A549 (cell line): ENCODE results near the gene ADGRL2.

Experiments
- EP300 ChIP-seq, 2 experiments: fragments of >200 bp; sonication (Bioruptor Twin); formaldehyde crosslinking; IDR thresholded peaks; 2 replicates in 1 of 2; 3 replicates in 1 of 2; pipeline ENCODE4 v1.6.1; 2016 to 2017
- FOSL2 ChIP-seq, 2 experiments: fragments of 450-650 bp in 1 of 2; fragments of >200 bp in 1 of 2; sonication (Bioruptor Twin) in 1 of 2; formaldehyde crosslinking; IDR thresholded peaks; 2 replicates each; pipeline versions ENCODE4 v1.5.0 to v1.6.1; 2016 to 2020; ENCODE audit warnings: mild to moderate bottlenecking in 1 of 2, moderate library complexity in 1 of 2
- HDAC2 ChIP-seq: fragments of 200-600 bp; sonication (generic); IDR thresholded peaks from 2 replicates; pipeline ENCODE4 v1.6.1; 2016
- KDM1A ChIP-seq: fragments of 200-600 bp; sonication (generic); IDR thresholded peaks from 2 replicates; pipeline ENCODE4 v1.6.1; 2016; ENCODE audit warnings: low read depth, mild to moderate bottlenecking
- POLR2A ChIP-seq: IDR thresholded peaks from 2 replicates; pipeline ENCODE4 v1.6.1; 2012; ENCODE audit warnings: mild to moderate bottlenecking, low read length
- RFX5 ChIP-seq: fragments of 450-650 bp; IDR thresholded peaks from 2 replicates; pipeline ENCODE4 v1.7.1; 2014; ENCODE audit warnings: antibody characterized with exemption, mild to moderate bottlenecking, moderate library complexity
- TF ChIP-seq, protein P1 (sequence below): fragments of >200 bp; sonication (Bioruptor Twin); formaldehyde crosslinking; IDR thresholded peaks from 3 replicates; pipeline ENCODE4 v1.5.1; 2016
- TF ChIP-seq, protein P2 (sequence below): fragments of 150-350 bp; IDR thresholded peaks from 2 replicates; pipeline ENCODE4 v1.6.1; 2014; ENCODE audit warnings: low read depth, mild to moderate bottlenecking, low read length
- TF ChIP-seq, protein P3 (sequence below): IDR thresholded peaks from 2 replicates; pipeline ENCODE4 v1.6.1; 2012; ENCODE audit warnings: low read depth, borderline replicate concordance
- TF ChIP-seq, protein P4 (sequence below): IDR thresholded peaks from 2 replicates; pipeline ENCODE4 v1.6.1; 2012

DNA sequence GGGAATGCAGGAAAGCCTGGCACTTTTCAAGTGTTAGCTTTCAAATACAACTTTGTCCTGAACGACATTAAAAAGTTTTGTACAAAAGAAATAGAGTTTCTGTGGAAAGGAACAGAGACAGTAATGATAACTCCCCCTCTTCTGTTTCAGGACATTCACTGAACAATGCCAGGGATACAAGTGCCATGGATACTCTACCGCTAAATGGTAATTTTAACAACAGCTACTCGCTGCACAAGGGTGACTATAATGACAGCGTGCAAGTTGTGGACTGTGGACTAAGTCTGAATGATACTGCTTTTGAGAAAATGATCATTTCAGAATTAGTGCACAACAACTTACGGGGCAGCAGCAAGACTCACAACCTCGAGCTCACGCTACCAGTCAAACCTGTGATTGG, 189.5 kb downstream of the ADGRL2 start:
- no peak for TF ChIP-seq POLR2A
- TF ChIP-seq, protein P1, sequence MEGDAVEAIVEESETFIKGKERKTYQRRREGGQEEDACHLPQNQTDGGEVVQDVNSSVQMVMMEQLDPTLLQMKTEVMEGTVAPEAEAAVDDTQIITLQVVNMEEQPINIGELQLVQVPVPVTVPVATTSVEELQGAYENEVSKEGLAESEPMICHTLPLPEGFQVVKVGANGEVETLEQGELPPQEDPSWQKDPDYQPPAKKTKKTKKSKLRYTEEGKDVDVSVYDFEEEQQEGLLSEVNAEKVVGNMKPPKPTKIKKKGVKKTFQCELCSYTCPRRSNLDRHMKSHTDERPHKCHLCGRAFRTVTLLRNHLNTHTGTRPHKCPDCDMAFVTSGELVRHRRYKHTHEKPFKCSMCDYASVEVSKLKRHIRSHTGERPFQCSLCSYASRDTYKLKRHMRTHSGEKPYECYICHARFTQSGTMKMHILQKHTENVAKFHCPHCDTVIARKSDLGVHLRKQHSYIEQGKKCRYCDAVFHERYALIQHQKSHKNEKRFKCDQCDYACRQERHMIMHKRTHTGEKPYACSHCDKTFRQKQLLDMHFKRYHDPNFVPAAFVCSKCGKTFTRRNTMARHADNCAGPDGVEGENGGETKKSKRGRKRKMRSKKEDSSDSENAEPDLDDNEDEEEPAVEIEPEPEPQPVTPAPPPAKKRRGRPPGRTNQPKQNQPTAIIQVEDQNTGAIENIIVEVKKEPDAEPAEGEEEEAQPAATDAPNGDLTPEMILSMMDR: no peak
- TF ChIP-seq, protein P2, sequence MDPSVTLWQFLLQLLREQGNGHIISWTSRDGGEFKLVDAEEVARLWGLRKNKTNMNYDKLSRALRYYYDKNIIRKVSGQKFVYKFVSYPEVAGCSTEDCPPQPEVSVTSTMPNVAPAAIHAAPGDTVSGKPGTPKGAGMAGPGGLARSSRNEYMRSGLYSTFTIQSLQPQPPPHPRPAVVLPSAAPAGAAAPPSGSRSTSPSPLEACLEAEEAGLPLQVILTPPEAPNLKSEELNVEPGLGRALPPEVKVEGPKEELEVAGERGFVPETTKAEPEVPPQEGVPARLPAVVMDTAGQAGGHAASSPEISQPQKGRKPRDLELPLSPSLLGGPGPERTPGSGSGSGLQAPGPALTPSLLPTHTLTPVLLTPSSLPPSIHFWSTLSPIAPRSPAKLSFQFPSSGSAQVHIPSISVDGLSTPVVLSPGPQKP: no peak
- TF ChIP-seq HDAC2: no peak
- no peak for TF ChIP-seq KDM1A
- TF ChIP-seq EP300 (IDR thresholded peaks at IDR 0.05): no peak
- TF ChIP-seq, protein P3, sequence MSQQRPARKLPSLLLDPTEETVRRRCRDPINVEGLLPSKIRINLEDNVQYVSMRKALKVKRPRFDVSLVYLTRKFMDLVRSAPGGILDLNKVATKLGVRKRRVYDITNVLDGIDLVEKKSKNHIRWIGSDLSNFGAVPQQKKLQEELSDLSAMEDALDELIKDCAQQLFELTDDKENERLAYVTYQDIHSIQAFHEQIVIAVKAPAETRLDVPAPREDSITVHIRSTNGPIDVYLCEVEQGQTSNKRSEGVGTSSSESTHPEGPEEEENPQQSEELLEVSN: no peak
- TF ChIP-seq FOSL2 (IDR thresholded peaks at IDR 0.05): no peak
- TF ChIP-seq FOSL2 (CRISPR knock-in tag; IDR thresholded peaks at IDR 0.05): no peak
- TF ChIP-seq RFX5: no peak
- TF ChIP-seq, protein P4, sequence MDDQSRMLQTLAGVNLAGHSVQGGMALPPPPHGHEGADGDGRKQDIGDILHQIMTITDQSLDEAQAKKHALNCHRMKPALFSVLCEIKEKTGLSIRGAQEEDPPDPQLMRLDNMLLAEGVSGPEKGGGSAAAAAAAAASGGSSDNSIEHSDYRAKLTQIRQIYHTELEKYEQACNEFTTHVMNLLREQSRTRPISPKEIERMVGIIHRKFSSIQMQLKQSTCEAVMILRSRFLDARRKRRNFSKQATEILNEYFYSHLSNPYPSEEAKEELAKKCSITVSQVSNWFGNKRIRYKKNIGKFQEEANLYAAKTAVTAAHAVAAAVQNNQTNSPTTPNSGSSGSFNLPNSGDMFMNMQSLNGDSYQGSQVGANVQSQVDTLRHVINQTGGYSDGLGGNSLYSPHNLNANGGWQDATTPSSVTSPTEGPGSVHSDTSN: no peak
